ENCODE results near the gene TMEM138.

The TMEM138 gene

DNA sequence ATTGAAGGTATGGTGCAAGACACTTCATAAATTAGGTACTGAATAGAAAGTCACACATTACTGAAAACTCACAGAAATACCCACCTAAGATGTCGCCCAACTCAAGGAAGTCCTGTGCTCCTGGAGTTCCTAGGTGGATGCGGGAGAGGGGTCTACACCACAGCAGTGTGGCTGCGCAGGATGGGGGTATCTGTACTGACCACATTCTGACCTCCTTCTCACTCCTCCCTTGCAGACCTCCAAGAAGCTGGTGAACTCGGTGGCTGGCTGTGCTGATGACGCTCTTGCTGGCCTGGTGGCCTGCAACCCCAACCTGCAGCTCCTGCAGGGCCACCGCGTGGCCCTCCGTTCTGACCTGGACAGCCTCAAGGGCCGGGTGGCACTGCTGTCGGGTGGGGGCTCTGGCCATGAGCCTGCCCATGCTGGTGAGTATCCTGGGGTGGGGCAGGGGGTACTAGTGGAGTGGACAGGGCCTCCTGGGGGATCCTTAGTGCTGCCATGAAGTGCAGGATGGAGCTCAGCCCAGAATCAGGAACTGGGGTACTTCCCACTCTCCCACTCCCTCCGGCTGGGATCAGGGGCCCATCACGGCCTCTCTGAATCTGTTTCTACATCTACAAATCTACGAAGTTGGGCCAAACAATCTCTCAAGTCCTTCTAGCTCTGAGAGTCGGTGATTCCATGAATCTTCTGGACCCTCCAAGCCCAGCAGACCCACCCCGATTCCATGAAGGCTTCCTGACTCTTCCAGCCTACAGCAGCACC, 24.3 kb upstream of the TMEM138 start:
- no peak for DNase-seq (ENCODE audit: extremely low read depth, low read depth)
- TF ChIP-seq, protein P1, sequence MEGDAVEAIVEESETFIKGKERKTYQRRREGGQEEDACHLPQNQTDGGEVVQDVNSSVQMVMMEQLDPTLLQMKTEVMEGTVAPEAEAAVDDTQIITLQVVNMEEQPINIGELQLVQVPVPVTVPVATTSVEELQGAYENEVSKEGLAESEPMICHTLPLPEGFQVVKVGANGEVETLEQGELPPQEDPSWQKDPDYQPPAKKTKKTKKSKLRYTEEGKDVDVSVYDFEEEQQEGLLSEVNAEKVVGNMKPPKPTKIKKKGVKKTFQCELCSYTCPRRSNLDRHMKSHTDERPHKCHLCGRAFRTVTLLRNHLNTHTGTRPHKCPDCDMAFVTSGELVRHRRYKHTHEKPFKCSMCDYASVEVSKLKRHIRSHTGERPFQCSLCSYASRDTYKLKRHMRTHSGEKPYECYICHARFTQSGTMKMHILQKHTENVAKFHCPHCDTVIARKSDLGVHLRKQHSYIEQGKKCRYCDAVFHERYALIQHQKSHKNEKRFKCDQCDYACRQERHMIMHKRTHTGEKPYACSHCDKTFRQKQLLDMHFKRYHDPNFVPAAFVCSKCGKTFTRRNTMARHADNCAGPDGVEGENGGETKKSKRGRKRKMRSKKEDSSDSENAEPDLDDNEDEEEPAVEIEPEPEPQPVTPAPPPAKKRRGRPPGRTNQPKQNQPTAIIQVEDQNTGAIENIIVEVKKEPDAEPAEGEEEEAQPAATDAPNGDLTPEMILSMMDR (IDR thresholded peaks at IDR 0.05; ENCODE audit: low read depth, low read length): no peak

DNA sequence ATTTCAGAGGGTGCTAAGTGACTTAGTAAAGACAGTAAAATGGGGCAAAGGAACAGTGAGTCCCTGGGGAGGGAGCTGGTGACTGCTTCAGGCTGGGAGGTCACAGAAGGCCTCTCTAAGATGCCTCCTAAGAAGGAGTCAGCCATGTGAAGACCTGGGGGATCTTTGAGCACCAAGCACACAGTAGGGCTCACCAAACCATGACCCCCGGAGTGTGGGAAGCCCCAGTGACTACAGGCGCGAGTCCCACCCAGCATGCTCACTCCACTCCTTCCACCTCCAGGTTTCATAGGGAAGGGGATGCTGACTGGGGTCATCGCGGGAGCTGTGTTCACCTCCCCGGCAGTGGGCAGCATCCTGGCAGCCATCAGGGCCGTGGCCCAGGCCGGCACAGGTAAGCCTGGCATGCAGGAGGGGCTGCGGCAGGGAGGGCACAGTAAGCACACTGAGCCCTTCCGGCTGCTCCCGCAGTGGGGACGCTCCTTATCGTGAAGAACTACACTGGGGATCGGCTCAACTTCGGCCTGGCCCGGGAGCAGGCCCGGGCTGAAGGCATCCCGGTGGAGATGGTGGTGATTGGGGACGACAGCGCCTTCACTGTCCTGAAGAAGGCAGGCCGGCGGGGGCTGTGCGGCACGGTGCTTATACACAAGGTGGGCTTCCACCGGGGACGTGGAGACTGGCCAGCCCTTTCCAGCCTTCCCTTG, 23.2 kb upstream of the TMEM138 start:
- TF ChIP-seq, protein P1 (IDR thresholded peaks at IDR 0.05; ENCODE audit: low read depth, low read length): no peak
- DNase-seq (ENCODE audit: extremely low read depth, low read depth): no peak

DNA sequence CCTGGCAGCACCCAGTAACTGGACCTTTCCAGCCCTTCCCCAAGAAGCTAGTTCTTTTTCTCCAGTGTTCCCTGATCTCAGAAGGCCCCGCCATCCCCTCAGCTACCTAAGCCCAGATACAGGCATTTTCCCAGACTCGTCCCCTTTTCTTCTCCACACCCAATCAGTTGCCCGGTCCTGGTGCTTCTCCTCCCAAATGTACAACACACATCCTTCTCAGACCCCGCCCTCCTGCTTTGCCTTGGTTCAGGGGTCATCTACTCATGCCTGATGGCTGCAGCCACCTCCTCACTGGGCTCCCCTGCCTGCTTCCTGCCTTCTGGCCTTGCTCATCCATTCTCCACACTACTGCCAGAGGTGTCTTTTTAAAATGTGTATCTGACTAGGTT, 22.7 kb upstream of the TMEM138 start:
- no peak for DNase-seq (ENCODE audit: extremely low read depth, low read depth)
- TF ChIP-seq, protein P1 (IDR thresholded peaks at IDR 0.05; ENCODE audit: low read depth, low read length): no peak

DNA sequence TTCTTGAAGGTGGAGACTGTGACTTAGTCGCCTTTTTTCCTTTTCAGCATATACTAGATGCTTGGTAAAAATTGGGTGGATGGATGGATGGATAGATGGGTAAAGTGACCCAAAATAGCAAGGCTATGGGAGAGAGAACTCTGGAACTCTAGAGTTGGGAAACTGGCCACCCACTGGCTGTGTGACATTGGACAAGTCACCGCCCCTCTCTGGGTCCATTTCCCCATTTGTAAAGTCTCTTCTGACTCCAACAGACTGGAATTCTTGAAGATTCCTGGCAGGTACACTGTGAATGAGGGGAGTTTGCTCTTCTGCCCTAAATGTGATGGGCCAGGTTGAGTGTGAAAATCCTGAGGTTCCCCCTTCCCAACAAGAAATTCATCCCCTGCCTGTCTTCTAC, 21.2 kb upstream of the TMEM138 start:
- TF ChIP-seq, protein P1 (IDR thresholded peaks at IDR 0.05; ENCODE audit: low read depth, low read length): no peak
- no peak for DNase-seq (ENCODE audit: extremely low read depth, low read depth)

- TF ChIP-seq, protein P1 (IDR thresholded peaks at IDR 0.05; ENCODE audit: low read depth, low read length): no peak
Measured at GRCh38 chr11:61341706-61342105, 20.5 kb upstream of the TMEM138 start.

DNA sequence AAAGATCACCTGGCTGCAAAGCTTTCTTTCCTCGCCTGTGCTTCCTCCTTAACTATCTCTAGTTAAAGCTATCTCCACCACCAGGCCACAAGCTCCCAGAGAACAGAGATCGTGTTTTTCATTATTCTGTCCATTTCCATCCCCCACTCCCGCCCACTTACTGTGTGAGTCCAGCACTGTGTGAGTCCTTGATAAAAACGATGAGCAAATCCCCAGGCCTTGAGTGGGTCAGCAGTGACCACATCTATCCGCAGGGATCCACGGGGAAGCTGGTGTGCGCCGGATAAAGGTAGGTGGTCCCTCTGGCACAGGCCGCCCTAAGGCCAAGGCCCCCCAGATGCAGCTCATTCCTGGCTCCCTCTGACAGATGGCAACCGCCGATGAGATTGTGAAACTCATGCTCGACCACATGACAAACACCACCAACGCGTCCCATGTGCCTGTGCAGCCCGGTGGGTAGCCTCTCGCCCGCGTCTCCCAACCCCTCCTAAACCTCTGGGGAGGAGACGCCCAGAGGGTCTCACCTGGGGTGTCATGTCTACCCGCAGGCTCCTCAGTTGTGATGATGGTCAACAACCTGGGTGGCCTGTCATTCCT, 19.9 kb upstream of the TMEM138 start:
- no peak for DNase-seq (ENCODE audit: extremely low read depth, low read depth)
- TF ChIP-seq, protein P1 (IDR thresholded peaks at IDR 0.05; ENCODE audit: low read depth, low read length): no peak

More at GRCh38 chr11:61341706-61342105, 20.5 kb upstream of the TMEM138 start:
- no peak for DNase-seq (ENCODE audit: extremely low read depth, low read depth)
